Liver (tissue), 3 donors: Measurements from ENCODE around the gene KRTAP4-12.

ENCODE experiments used
- JUND ChIP-seq, 2 donors: IDR thresholded peaks; 2 replicates each; pipeline ENCODE4 v1.6.1; 2016; ENCODE audit warnings: antibody characterized with exemption in 2 of 2
- MAX ChIP-seq: IDR thresholded peaks from 2 replicates; pipeline ENCODE4 v1.6.1; 2016; ENCODE audit warnings: antibody characterized with exemption
- RAD21 ChIP-seq, 2 donors: IDR thresholded peaks; 2 replicates each; pipeline ENCODE4 v1.6.1; 2016; ENCODE audit warnings: antibody characterized with exemption in 2 of 2, mild to moderate bottlenecking in 2 of 2
- REST ChIP-seq: IDR thresholded peaks from 2 replicates; pipeline ENCODE4 v1.6.1; 2016; ENCODE audit warnings: antibody characterized with exemption, mild to moderate bottlenecking
- RXRA ChIP-seq, 2 donors: IDR thresholded peaks; 2 replicates each; pipeline ENCODE4 v1.6.1; 2017 to 2018; ENCODE audit warnings: antibody characterized with exemption in 2 of 2, mild to moderate bottlenecking in 1 of 2
- SP1 ChIP-seq: IDR thresholded peaks from 2 replicates; pipeline ENCODE4 v1.6.1; 2018; ENCODE audit warnings: antibody characterized with exemption, mild to moderate bottlenecking
- TAF1 ChIP-seq: conservative IDR thresholded peaks from 2 replicates; pipeline ENCODE4 v1.6.1; 2016; ENCODE audit warnings: antibody characterized with exemption, mild to moderate bottlenecking
- YY1 ChIP-seq: IDR thresholded peaks from 2 replicates; pipeline ENCODE4 v1.6.1; 2016; ENCODE audit warnings: antibody characterized with exemption, mild to moderate bottlenecking
- TF ChIP-seq, protein P1 (sequence below): fragments of 150-350 bp; IDR thresholded peaks from 2 replicates; pipeline ENCODE4 v1.5.1; 2017; ENCODE audit warnings: improper control_type of control experiment, low read depth, low read length; ENCODE audit not compliant: missing input control
- TF ChIP-seq, protein P2 (sequence below): IDR thresholded peaks from 2 replicates; pipeline ENCODE4 v1.6.1; 2016; ENCODE audit warnings: antibody characterized with exemption
- donor health status: healthy.
- donor health status: healthy.

- TF ChIP-seq, protein P1, sequence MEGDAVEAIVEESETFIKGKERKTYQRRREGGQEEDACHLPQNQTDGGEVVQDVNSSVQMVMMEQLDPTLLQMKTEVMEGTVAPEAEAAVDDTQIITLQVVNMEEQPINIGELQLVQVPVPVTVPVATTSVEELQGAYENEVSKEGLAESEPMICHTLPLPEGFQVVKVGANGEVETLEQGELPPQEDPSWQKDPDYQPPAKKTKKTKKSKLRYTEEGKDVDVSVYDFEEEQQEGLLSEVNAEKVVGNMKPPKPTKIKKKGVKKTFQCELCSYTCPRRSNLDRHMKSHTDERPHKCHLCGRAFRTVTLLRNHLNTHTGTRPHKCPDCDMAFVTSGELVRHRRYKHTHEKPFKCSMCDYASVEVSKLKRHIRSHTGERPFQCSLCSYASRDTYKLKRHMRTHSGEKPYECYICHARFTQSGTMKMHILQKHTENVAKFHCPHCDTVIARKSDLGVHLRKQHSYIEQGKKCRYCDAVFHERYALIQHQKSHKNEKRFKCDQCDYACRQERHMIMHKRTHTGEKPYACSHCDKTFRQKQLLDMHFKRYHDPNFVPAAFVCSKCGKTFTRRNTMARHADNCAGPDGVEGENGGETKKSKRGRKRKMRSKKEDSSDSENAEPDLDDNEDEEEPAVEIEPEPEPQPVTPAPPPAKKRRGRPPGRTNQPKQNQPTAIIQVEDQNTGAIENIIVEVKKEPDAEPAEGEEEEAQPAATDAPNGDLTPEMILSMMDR, result no peak
- TF ChIP-seq JUND (IDR thresholded peaks at IDR 0.05) (no peak), YY1 (no peak), TAF1 (no peak), RXRA (IDR thresholded peaks at IDR 0.05) (no peak), REST (no peak), RAD21 (IDR thresholded peaks at IDR 0.05) (no peak), MAX (no peak), SP1 (no peak)
- TF ChIP-seq, protein P2, sequence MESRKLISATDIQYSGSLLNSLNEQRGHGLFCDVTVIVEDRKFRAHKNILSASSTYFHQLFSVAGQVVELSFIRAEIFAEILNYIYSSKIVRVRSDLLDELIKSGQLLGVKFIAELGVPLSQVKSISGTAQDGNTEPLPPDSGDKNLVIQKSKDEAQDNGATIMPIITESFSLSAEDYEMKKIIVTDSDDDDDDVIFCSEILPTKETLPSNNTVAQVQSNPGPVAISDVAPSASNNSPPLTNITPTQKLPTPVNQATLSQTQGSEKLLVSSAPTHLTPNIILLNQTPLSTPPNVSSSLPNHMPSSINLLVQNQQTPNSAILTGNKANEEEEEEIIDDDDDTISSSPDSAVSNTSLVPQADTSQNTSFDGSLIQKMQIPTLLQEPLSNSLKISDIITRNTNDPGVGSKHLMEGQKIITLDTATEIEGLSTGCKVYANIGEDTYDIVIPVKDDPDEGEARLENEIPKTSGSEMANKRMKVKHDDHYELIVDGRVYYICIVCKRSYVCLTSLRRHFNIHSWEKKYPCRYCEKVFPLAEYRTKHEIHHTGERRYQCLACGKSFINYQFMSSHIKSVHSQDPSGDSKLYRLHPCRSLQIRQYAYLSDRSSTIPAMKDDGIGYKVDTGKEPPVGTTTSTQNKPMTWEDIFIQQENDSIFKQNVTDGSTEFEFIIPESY, result no peak
Measured at GRCh38 chr17:41141361-41141760, 17.4 kb upstream of the KRTAP4-12 start.
